A172 (cell line): ENCODE measurements around the gene UNC5B. TPM values are rescaled to one million over a fixed set of nuclear protein-coding genes. Genes with fewer than 3 reads are reported as not detected.
A peak's percentile ranks its signal among the peaks of the same experiment; 100 is the strongest.

Experiments used
- DNase-seq: peaks from one replicate; pipeline ENCODE4 v3.0.0-alpha.2; 2015; ENCODE audit warnings: low spot score
- total RNA-seq: library from RNA; depleted of rRNA; stranded (reverse); fragments of >200 nt; shearing (Covaris generic); gene quantifications from 2 replicates; pipeline ENCODE4 v1.2.3, GENCODE V29; 2014

Gene UNC5B
- total RNA-seq, 1 experiment from 2014 or later: 4.6 TPM

- DNase-seq: no peak
These were observed 69.4 kb downstream of the UNC5B start for GRCh38 chr10:71281646-71282322.

- no peak for DNase-seq
These were observed 69.9 kb downstream of the UNC5B start for GRCh38 chr10:71282323-71282680.

GRCh38 chr10:71283410-71283809 is 71.0 kb downstream of the UNC5B start:
- no peak for DNase-seq

GRCh38 chr10:71283876-71284275 is 71.5 kb downstream of the UNC5B start:
- DNase-seq: no peak

GRCh38 chr10:71284544-71285179 is 72.3 kb downstream of the UNC5B start:
- no peak for DNase-seq

- DNase-seq: peak; percentile 47
These were observed 72.8 kb downstream of the UNC5B start for GRCh38 chr10:71285180-71285545.

- DNase-seq: no peak
These were observed 73.6 kb downstream of the UNC5B start for GRCh38 chr10:71285986-71286385.

GRCh38 chr10:71286521-71287294 is 74.3 kb downstream of the UNC5B start:
- no peak for DNase-seq

DNA sequence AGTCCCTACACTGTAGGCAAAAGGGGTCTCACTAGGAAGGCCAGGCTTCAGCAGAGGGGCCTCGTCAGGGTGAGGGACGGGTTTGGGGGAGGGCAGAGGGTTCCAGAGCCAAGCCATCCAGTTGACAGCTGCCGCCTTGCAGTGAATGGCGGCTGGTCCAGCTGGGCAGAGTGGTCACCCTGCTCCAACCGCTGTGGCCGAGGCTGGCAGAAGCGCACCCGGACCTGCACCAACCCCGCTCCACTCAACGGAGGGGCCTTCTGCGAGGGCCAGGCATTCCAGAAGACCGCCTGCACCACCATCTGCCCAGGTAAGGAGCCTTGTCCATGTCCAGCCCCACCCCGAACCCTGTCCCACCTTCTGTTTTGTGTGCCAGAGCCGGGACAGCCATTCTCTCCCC is 75.1 kb downstream of the UNC5B start:
- DNase-seq: no peak

DNA sequence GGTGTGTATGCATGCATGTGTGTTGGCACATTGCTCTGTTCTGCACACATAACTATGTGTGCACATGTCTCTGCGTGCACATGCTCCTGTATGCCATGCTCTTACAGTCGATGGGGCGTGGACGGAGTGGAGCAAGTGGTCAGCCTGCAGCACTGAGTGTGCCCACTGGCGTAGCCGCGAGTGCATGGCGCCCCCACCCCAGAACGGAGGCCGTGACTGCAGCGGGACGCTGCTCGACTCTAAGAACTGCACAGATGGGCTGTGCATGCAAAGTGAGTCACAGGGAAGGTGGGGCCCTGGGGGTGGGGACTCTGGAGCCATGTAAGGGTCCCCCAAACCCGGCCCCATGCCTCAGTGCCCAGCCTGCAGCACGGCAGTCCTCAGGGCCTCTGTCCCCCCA is 76.1 kb downstream of the UNC5B start:
- no peak for DNase-seq

DNA sequence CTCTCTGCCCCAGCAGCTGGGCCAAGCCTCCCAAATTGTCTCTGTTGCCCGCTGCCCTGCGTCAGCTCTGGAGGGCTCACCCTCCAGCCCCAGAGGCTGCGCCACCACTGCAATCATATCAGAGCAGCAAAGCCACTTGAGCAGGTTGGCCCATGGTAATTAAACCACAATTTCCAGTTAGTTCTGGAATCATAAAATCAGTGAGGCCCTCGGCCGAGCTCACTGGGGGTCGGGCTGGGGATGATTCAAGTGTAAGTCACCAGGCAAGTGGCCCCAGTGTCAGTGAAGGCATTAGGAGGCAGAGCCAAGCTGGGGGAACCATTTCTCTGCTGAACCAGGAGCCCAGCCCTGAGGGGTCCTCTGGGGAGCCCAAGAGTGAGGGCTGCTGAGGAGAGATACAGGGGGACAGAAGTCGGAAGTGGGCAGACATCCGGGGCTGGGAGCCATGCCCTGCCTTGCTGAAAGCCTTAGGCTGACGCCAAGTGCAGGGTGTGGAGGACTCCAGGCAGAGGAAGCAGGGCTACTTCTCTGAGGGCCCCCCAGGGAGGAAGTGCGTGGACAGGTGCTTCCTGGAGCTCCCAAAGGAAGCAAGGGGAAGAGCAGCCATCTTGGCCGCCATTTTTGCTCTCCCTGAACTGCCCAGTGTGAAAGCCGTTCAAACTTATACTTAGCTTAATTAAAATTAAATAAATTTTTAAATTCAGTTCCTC is 77.2 kb downstream of the UNC5B start:
- no peak for DNase-seq

GRCh38 chr10:71290331-71290730 is 78.0 kb downstream of the UNC5B start:
- DNase-seq: no peak

GRCh38 chr10:71290806-71291527 is 78.6 kb downstream of the UNC5B start:
- DNase-seq: no peak

DNA sequence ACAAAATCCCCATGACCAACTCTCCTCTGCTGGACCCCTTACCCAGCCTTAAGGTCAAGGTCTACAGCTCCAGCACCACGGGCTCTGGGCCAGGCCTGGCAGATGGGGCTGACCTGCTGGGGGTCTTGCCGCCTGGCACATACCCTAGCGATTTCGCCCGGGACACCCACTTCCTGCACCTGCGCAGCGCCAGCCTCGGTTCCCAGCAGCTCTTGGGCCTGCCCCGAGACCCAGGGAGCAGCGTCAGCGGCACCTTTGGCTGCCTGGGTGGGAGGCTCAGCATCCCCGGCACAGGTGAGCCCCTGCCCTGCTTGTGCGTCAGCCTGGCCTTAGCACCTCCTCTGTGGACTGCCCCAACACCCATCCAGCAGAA is 79.1 kb downstream of the UNC5B start:
- no peak for DNase-seq

- no peak for DNase-seq
These were observed 80.5 kb downstream of the UNC5B start for GRCh38 chr10:71292624-71293445.

- DNase-seq: no peak
These were observed 81.2 kb downstream of the UNC5B start for GRCh38 chr10:71293446-71294084.

DNA sequence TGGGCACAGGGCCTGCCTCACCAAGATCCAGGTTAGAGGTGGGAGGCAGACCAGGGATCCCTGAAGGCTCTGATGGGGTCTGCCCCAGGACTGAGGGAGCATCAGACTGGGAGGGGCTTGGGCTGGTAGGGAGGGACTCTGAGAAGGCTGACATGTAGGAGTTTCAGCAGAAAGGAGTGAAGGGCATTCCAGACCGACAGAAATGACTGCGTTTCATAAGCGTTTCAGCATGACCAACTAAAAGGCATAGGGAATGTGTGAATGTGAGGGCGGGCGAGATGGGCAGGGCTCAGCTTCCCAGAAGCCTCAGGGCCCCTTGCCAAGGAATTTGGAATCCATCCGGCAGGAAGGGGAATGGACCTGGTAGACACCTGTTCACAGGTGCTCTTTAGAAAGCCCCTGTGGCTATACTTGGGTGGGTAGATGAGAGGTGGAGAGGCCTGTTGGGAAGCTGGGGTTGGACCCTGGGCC is 81.8 kb downstream of the UNC5B start:
- no peak for DNase-seq

GRCh38 chr10:71294856-71295255 is 82.5 kb downstream of the UNC5B start:
- no peak for DNase-seq

- no peak for DNase-seq
These were observed 83.3 kb downstream of the UNC5B start for GRCh38 chr10:71295641-71296040.

DNA sequence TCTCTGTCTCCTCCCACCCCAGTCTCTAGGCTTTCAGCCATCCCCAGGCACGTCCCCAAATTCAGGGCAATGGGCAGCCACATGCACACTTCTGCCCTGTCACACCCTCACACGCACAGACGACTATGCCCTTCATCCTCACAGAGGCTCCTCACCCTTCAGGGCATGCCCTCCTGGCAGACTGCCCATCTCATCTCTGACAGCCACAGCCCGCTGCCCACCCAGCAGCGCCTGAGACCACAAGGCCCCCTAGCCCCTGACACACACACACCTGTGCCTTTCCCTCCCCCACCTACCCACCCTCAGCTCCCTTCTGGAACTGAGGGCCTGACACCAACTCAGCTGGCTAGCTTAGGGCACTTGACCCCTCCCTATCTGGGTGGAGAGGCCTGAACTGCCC is 83.7 kb downstream of the UNC5B start:
- no peak for DNase-seq
